OCI-LY1 (cell line): ENCODE results near the gene SERPINA1.

Source experiments
- CTCF ChIP-seq: fragments of 200-600 bp; sonication (generic), shearing (Covaris generic); IDR thresholded peaks from 2 replicates; pipeline ENCODE4 v1.5.1; 2017; ENCODE audit warnings: mild to moderate bottlenecking, antibody characterized with exemption, low read length, moderate library complexity, mixed read lengths
- EZH2 ChIP-seq: fragments of 200-600 bp; sonication (generic), shearing (Covaris generic); IDR thresholded peaks from 2 replicates; pipeline ENCODE4 v1.8.0; 2017; ENCODE audit warnings: borderline replicate concordance, mixed run types, mild to moderate bottlenecking, antibody characterized with exemption, low read length, moderate library complexity, mixed read lengths

- TF ChIP-seq EZH2 (no peak), CTCF (no peak)
Measured at GRCh38 chr14:94383777-94384176, 4.6 kb downstream of the SERPINA1 start.
